ENCODE results near the gene UBR1. TPM values are rescaled to one million over a fixed set of nuclear protein-coding genes. Genes with fewer than 3 reads are reported as not detected.

The UBR1 gene
- total RNA-seq, 1 donor from 2014 or later = 48.9 TPM

DNA sequence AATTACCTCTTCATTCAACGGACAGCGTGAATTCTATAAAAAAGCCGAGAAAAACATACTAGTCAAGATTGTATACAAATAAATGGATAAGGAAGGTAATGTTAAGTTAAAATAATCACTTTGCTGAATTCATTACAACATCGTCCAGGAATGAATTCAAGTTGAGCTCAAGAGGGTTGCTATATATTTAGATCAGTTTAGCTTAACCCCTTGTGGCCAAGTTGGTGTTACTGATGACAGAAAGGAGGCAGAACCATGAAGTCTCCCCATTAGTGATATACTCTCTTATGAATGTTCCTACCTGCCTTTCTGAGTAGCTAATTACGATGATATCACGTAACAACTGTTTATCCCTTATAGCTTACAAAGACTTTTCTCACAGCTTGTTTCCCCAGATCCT lies 34.9 kb downstream of the UBR1 start:
- Mint-ChIP-seq H3K36me3 (ENCODE audit: low read depth) (peaks cover 80% of the 10 kb centered on the region), H3K27ac (no peak overlapping the region), H3K27me3 (no peaks in the 10 kb centered on the region), H3K4me1 (no peaks in the 10 kb centered on the region), H3K9me3 (no peaks in the 10 kb centered on the region), H3K4me3 (no peak overlapping the region)
- intact Hi-C loops (cut with micrococcal nuclease) = no loop called here
- TF ChIP-seq, protein P1, sequence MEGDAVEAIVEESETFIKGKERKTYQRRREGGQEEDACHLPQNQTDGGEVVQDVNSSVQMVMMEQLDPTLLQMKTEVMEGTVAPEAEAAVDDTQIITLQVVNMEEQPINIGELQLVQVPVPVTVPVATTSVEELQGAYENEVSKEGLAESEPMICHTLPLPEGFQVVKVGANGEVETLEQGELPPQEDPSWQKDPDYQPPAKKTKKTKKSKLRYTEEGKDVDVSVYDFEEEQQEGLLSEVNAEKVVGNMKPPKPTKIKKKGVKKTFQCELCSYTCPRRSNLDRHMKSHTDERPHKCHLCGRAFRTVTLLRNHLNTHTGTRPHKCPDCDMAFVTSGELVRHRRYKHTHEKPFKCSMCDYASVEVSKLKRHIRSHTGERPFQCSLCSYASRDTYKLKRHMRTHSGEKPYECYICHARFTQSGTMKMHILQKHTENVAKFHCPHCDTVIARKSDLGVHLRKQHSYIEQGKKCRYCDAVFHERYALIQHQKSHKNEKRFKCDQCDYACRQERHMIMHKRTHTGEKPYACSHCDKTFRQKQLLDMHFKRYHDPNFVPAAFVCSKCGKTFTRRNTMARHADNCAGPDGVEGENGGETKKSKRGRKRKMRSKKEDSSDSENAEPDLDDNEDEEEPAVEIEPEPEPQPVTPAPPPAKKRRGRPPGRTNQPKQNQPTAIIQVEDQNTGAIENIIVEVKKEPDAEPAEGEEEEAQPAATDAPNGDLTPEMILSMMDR (IDR thresholded peaks at IDR 0.05) = no peak
- ChIA-PET POLR2A (no interaction called here), CTCF (no interaction called here)
- DNase-seq (no peak), ATAC-seq (ENCODE audit: low read depth) (no peak)

DNA sequence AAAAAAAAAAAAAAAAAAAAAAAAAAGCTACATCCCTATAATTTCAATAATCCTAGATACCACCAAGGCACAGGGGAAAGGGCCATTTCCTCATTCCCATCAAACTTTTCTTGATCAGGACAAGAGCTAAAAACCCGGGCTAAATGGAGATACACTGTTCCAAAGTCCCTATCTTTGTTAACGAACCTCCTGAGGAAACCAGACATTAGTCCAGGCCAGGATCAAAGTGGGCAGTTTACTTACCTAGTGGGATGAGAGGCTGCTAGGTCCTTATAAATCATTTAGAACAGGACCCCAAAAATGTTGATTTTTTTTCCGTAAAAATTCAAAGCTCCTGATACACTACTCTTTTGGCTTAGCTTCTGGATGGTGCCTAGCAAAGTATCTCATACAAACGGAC lies 35.6 kb downstream of the UBR1 start:
- DNase-seq (no peak), ATAC-seq (ENCODE audit: low read depth) (no peak)
- no peaks in the 10 kb centered on the region for H3K4me1 Mint-ChIP-seq
- CTCF ChIA-PET = no interaction called here
- no peaks in the 10 kb centered on the region for H3K27me3 Mint-ChIP-seq
- no peak overlapping the region for H3K4me3 Mint-ChIP-seq
- H3K9me3 Mint-ChIP-seq = no peaks in the 10 kb centered on the region
- peaks cover 85% of the 10 kb centered on the region for H3K36me3 Mint-ChIP-seq (ENCODE audit: low read depth)
- TF ChIP-seq, protein P1 (IDR thresholded peaks at IDR 0.05) = no peak
- H3K27ac Mint-ChIP-seq = no peak overlapping the region
- intact Hi-C loops (cut with micrococcal nuclease) = no loop called here
- POLR2A ChIA-PET = no interaction called here

DNA sequence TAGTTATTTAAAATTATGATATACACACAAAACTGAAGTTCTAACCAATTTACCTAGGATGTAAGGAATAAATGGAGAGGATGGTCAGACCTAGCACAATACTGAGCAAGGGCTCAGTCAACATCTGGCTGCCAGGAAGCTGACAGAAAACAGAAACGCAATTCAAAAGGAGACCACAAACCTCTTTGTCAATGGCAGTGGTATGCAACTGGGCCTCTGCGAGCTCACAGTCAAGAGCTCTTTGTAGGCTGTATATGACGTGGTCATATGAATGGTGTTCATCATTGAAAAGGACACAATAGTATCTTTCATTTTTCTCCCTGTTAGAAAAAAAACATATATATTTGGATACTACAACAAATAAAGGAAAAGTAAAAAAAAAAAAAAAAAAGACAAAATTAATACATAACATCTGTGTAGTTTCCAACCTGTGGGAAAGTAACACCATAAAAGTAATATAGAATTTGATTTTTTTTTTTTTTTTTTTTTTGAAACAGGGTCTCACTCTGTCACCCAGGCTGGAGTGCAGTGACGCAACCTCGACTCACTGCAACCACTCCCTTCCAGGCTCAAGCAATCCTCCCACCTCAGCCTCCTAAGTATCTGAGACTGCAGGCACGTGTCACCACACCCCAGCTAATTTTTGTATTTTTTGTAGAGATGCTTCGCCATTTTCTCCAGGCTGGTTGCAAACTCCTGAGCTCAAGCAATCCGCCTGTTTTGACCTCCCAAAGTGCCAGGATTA lies 37.9 kb downstream of the UBR1 start:
- intact Hi-C loops (cut with micrococcal nuclease) = no loop called here
- DNase-seq (no peak), ATAC-seq (ENCODE audit: low read depth) (no peak)
- TF ChIP-seq, protein P1 (IDR thresholded peaks at IDR 0.05) = no peak
- ChIA-PET POLR2A (interaction anchor here (0.7 kb wide), 1 partner anchor 71 kb away, joined by 17 read pairs; no protein-coding TSS in a partner anchor), CTCF (no interaction called here)
- H3K9me3 Mint-ChIP-seq = no peaks in the 10 kb centered on the region
- H3K27ac Mint-ChIP-seq = no peak overlapping the region
- no peaks in the 10 kb centered on the region for H3K4me1 Mint-ChIP-seq
- no peak overlapping the region for H3K4me3 Mint-ChIP-seq
- no peaks in the 10 kb centered on the region for H3K27me3 Mint-ChIP-seq
- peaks cover 74% of the 10 kb centered on the region for H3K36me3 Mint-ChIP-seq (ENCODE audit: low read depth)

DNA sequence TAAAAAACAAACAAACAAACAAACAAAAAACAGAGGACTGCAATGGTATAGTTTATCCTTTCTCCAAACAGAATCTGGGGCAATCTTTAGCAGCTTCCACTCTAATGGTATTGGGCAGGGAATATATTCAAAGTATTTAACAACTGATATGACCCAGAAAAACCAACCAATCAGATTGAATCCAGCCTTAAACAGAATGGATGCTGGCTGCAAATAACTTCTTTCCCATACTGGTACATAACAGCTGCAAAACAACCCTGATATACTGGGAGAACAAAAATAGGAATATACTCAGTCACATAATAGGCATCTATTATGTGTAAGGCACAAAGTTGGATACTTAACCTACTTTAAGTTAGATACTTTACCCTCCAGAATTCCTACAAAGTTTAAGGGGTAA lies 49.1 kb downstream of the UBR1 start:
- intact Hi-C loops (cut with micrococcal nuclease) = no loop called here
- Mint-ChIP-seq H3K4me3 (no peak overlapping the region), H3K9me3 (no peaks in the 10 kb centered on the region), H3K4me1 (no peaks in the 10 kb centered on the region), H3K27ac (no peak overlapping the region), H3K27me3 (no peaks in the 10 kb centered on the region), H3K36me3 (ENCODE audit: low read depth) (peaks cover 90% of the 10 kb centered on the region)
- TF ChIP-seq, protein P1 (IDR thresholded peaks at IDR 0.05) = no peak
- ATAC-seq (ENCODE audit: low read depth) (no peak), DNase-seq (no peak)
- CTCF ChIA-PET = no interaction called here
- POLR2A ChIA-PET = no interaction called here

DNA sequence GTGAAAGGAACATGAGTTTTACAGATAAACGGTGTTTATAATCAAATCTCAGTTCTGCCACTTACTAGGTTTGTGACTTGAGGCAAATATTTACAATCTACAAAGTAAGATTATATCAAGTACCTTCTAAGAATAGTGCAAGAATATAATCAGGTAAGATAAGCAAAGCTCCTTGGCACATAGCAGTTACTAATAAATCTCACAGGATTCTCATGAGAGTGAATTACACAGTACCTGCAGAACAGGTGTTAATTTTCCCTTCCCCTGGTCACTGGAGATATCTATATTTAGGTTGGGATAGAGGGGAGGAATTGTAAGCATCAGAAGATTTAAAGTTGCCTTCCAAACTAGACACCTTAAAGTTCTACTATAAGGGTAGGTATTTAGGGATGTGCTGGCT lies 53.0 kb downstream of the UBR1 start:
- TF ChIP-seq, protein P1 (IDR thresholded peaks at IDR 0.05) = no peak
- Mint-ChIP-seq H3K36me3 (ENCODE audit: low read depth) (peaks cover 84% of the 10 kb centered on the region), H3K9me3 (no peaks in the 10 kb centered on the region), H3K27ac (no peak overlapping the region), H3K4me3 (no peak overlapping the region), H3K27me3 (no peaks in the 10 kb centered on the region), H3K4me1 (no peaks in the 10 kb centered on the region)
- POLR2A ChIA-PET = no interaction called here
- CTCF ChIA-PET = no interaction called here
- DNase-seq (no peak), ATAC-seq (ENCODE audit: low read depth) (no peak)
- intact Hi-C loops (cut with micrococcal nuclease) = no loop called here
